ENCODE measurements around the gene PPP3R2.

GRCh38 chr9:101628173-101628572 lies 33.4 kb upstream of the PPP3R2 start:
- no peak for TF ChIP-seq CTCF (IDR thresholded peaks at IDR 0.05; ENCODE audit: insufficient read depth, low read length)
- TF ChIP-seq GABPA (IDR thresholded peaks at IDR 0.05; ENCODE audit: low read depth) = no peak
- peak; percentile 89 for TF ChIP-seq REST (IDR thresholded peaks at IDR 0.05; ENCODE audit: insufficient replicate concordance, low read depth)
- no peak for TF ChIP-seq POLR2AphosphoS5 (IDR thresholded peaks at IDR 0.05; ENCODE audit: low read depth)
